Measurements from ENCODE around the gene POU2F2.
A peak's percentile ranks its signal among the peaks of the same experiment; 100 is the strongest.

POU2F2 gene

DNA sequence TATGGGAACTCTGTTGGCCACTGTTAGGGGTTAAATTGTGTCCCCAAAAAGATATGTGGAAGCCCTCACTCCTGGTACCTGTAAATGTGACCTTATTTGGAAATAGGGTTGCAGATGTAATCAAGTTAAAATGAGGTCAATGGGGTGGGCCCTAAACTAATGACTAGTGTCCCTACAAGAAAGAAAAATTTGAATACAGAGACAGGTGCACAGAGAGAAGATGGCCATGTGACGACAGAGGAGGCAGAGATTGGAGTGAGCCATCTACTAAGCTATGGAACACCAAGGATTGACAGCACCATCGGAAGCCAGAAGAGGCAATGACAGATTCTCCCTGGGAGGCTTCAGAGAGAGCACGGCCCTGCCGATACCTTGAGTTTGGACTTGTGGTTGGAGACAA, 16.5 kb downstream of the POU2F2 start (continued):
- TF ChIP-seq, protein P1, sequence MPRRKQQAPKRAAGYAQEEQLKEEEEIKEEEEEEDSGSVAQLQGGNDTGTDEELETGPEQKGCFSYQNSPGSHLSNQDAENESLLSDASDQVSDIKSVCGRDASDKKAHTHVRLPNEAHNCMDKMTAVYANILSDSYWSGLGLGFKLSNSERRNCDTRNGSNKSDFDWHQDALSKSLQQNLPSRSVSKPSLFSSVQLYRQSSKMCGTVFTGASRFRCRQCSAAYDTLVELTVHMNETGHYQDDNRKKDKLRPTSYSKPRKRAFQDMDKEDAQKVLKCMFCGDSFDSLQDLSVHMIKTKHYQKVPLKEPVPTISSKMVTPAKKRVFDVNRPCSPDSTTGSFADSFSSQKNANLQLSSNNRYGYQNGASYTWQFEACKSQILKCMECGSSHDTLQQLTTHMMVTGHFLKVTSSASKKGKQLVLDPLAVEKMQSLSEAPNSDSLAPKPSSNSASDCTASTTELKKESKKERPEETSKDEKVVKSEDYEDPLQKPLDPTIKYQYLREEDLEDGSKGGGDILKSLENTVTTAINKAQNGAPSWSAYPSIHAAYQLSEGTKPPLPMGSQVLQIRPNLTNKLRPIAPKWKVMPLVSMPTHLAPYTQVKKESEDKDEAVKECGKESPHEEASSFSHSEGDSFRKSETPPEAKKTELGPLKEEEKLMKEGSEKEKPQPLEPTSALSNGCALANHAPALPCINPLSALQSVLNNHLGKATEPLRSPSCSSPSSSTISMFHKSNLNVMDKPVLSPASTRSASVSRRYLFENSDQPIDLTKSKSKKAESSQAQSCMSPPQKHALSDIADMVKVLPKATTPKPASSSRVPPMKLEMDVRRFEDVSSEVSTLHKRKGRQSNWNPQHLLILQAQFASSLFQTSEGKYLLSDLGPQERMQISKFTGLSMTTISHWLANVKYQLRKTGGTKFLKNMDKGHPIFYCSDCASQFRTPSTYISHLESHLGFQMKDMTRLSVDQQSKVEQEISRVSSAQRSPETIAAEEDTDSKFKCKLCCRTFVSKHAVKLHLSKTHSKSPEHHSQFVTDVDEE (CRISPR knock-in tag; IDR thresholded peaks at IDR 0.05): no peak
- TF ChIP-seq ZC3H10 (CRISPR knock-in tag; IDR thresholded peaks at IDR 0.05): no peak

DNA sequence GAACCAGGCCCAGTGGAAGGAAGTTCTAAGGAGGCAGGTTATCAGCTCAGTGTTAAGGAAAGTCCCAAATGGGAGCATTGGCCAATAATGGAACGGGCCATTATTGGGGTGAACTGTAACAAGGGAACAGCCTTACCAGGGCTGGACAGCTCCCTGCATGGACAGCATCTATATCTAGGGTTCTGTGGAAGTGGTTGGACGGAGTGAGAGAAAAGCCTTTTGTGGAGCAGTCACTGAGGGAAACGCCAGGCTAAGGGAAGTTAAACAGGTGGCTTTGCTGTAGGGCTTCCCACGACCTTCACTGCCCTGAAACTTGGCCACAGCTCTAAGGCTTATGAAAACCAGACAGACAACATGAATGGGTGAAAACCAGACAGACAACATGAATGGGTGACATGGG, 17.0 kb downstream of the POU2F2 start:
- TF ChIP-seq OSR1 (CRISPR knock-in tag; IDR thresholded peaks at IDR 0.05) (no peak), TCF4 (CRISPR knock-in tag; IDR thresholded peaks at IDR 0.05; ENCODE audit: borderline replicate concordance) (no peak), ARNTL (CRISPR knock-in tag; IDR thresholded peaks at IDR 0.05; ENCODE audit: borderline replicate concordance, low read depth) (no peak), TOX (CRISPR knock-in tag; IDR thresholded peaks at IDR 0.05; ENCODE audit: borderline replicate concordance) (no peak), SNAI2 (CRISPR knock-in tag; IDR thresholded peaks at IDR 0.05) (no peak), ZNF8 (CRISPR knock-in tag; IDR thresholded peaks at IDR 0.05) (no peak), ZNF565 (CRISPR knock-in tag; conservative IDR thresholded peaks at IDR 0.05; ENCODE audit: low read depth) (no peak), RARB (CRISPR knock-in tag; IDR thresholded peaks at IDR 0.05) (no peak), PPARA (CRISPR knock-in tag; IDR thresholded peaks at IDR 0.05; ENCODE audit: borderline replicate concordance) (no peak), BACH2 (CRISPR knock-in tag; IDR thresholded peaks at IDR 0.05; ENCODE audit: borderline replicate concordance) (no peak), GLIS3 (CRISPR knock-in tag; IDR thresholded peaks at IDR 0.05) (no peak), ZFP3 (CRISPR knock-in tag; IDR thresholded peaks at IDR 0.05) (no peak), ZNF70 (CRISPR knock-in tag; IDR thresholded peaks at IDR 0.05) (no peak)
- TF ChIP-seq, protein P2, sequence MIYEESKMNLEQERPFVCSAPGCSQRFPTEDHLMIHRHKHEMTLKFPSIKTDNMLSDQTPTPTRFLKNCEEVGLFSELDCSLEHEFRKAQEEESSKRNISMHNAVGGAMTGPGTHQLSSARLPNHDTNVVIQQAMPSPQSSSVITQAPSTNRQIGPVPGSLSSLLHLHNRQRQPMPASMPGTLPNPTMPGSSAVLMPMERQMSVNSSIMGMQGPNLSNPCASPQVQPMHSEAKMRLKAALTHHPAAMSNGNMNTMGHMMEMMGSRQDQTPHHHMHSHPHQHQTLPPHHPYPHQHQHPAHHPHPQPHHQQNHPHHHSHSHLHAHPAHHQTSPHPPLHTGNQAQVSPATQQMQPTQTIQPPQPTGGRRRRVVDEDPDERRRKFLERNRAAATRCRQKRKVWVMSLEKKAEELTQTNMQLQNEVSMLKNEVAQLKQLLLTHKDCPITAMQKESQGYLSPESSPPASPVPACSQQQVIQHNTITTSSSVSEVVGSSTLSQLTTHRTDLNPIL (CRISPR knock-in tag; IDR thresholded peaks at IDR 0.05; ENCODE audit: low read depth): no peak
- TF ChIP-seq, protein P3, sequence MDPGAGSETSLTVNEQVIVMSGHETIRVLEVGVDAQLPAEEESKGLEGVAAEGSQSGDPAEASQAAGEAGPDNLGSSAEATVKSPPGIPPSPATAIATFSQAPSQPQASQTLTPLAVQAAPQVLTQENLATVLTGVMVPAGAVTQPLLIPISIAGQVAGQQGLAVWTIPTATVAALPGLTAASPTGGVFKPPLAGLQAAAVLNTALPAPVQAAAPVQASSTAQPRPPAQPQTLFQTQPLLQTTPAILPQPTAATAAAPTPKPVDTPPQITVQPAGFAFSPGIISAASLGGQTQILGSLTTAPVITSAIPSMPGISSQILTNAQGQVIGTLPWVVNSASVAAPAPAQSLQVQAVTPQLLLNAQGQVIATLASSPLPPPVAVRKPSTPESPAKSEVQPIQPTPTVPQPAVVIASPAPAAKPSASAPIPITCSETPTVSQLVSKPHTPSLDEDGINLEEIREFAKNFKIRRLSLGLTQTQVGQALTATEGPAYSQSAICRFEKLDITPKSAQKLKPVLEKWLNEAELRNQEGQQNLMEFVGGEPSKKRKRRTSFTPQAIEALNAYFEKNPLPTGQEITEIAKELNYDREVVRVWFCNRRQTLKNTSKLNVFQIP (CRISPR knock-in tag; IDR thresholded peaks at IDR 0.05; ENCODE audit: borderline replicate concordance, low read depth): no peak
- TF ChIP-seq, protein P1 (CRISPR knock-in tag; IDR thresholded peaks at IDR 0.05): no peak
- 0 out of 3 replicates have a peak, but pooled peaks have one; percentile 10 for ATAC-seq

DNA sequence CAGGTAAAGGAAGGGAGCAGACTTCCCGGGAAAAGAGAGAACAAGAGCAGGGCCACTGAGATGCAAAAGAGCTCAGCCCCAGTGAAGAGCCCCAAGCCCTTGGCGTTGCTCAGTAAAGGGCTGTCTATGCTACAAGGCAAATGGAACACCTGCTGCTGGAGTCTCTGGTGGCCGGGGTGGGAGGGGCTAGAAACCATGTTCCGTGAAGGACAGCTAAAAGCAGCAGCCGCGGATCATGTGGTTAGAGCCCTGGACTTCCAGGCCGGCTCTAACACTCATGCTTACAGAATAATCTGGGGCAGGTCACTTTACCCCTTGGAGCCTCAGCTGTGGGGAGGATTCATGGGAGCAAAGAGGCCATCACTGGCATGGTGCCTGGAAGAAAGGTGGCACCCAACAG, 17.8 kb downstream of the POU2F2 start:
- no peak for ATAC-seq
- TF ChIP-seq OSR1 (CRISPR knock-in tag; IDR thresholded peaks at IDR 0.05): no peak
- no peak for TF ChIP-seq CSDC2 (CRISPR knock-in tag; IDR thresholded peaks at IDR 0.05)
- no peak for TF ChIP-seq ISL1 (CRISPR knock-in tag; IDR thresholded peaks at IDR 0.05)
- no peak for TF ChIP-seq RARB (CRISPR knock-in tag; IDR thresholded peaks at IDR 0.05)
- TF ChIP-seq, protein P3 (CRISPR knock-in tag; IDR thresholded peaks at IDR 0.05; ENCODE audit: borderline replicate concordance, low read depth): no peak
- TF ChIP-seq ZNF8 (CRISPR knock-in tag; IDR thresholded peaks at IDR 0.05): no peak
- no peak for TF ChIP-seq ESRRG (CRISPR knock-in tag; IDR thresholded peaks at IDR 0.05)
- no peak for TF ChIP-seq PPARA (CRISPR knock-in tag; IDR thresholded peaks at IDR 0.05; ENCODE audit: borderline replicate concordance)
